ENCODE results near the gene RWDD3. TPM values are rescaled to one million over a fixed set of nuclear protein-coding genes. Genes with fewer than 3 reads are reported as not detected.

RWDD3 gene
- total RNA-seq, 4 donors from 2014 or later, result 8.8 to 15.2 (median 11.6) TPM

- Histone ChIP-seq H3K36me3 (no peaks in the 10 kb centered on the region), H3K27me3 (no peaks in the 10 kb centered on the region), H3K4me1 (no peaks in the 10 kb centered on the region), H3K9me3 (no peaks in the 10 kb centered on the region), H3K27ac (replicated peaks in 1 of 4) (no peak overlapping the region), H3K4me3 (no peak overlapping the region)
- TF ChIP-seq POLR2AphosphoS5 (IDR thresholded peaks at IDR 0.05), result no peak
- TF ChIP-seq CTCF (IDR thresholded peaks at IDR 0.05), result no peak
- TF ChIP-seq POLR2A (IDR thresholded peaks at IDR 0.05; ENCODE audit: low read depth), result no peak
- TF ChIP-seq EP300 (IDR thresholded peaks at IDR 0.05), result no peak
- WGBS, result 77% methylated on average over 6 of the region's 6 CpGs
- DNase-seq (ENCODE audit: extremely low spot score), result no peak
- intact Hi-C loops (cut with DNase I), result no loop called here
Measured at GRCh38 chr1:95207223-95207935, 26.6 kb upstream of the RWDD3 start.

DNA sequence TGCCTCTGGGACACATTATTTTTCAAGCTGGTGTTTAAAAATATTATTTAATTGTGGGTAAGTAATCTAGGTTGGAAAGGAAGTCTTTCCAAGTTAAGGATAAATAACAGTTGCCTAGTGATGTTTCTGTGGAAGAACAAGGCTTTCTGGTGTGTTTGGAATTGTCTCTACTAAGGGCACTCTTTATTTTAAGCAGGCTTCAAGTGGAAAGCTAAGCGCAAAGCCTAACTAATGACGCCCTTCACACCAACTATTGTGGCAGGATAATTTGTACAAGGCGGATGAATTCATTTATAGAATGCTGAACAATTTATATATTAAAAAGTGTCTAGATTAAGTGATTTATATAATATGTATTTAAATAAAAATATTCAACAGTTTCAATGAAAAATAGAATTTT is 25.1 kb upstream of the RWDD3 start:
- no peak overlapping the region for H3K27ac ChIP-seq (replicated peaks in 1 of 4)
- intact Hi-C loops (cut with DNase I), result no loop called here
- WGBS, result 89% methylated on average over 3 of the region's 3 CpGs

GRCh38 chr1:95209291-95209690 is 24.7 kb upstream of the RWDD3 start:
- Histone ChIP-seq H3K9me3 (no peaks in the 10 kb centered on the region), H3K4me1 (no peaks in the 10 kb centered on the region), H3K4me3 (no peak overlapping the region), H3K27ac (replicated peaks in 1 of 4) (no peak overlapping the region), H3K27me3 (no peaks in the 10 kb centered on the region), H3K36me3 (no peaks in the 10 kb centered on the region)
- intact Hi-C loops (cut with DNase I), result no loop called here
- no peak for TF ChIP-seq EP300 (IDR thresholded peaks at IDR 0.05)
- no peak for TF ChIP-seq CTCF (IDR thresholded peaks at IDR 0.05)
- TF ChIP-seq POLR2AphosphoS5 (IDR thresholded peaks at IDR 0.05), result no peak
- TF ChIP-seq POLR2A (IDR thresholded peaks at IDR 0.05; ENCODE audit: low read depth), result no peak
- no peak for DNase-seq (ENCODE audit: extremely low spot score)

More for the DNA sequence above, 25.1 kb upstream of the RWDD3 start:
- H3K4me1 ChIP-seq, result no peaks in the 10 kb centered on the region
- H3K9me3 ChIP-seq, result no peaks in the 10 kb centered on the region
- no peak overlapping the region for H3K4me3 ChIP-seq
- no peak for DNase-seq (ENCODE audit: extremely low spot score)
- no peak for TF ChIP-seq CTCF (IDR thresholded peaks at IDR 0.05)
- no peak for TF ChIP-seq EP300 (IDR thresholded peaks at IDR 0.05)
- no peak for TF ChIP-seq POLR2AphosphoS5 (IDR thresholded peaks at IDR 0.05)
- no peak for TF ChIP-seq POLR2A (IDR thresholded peaks at IDR 0.05; ENCODE audit: low read depth)
- H3K36me3 ChIP-seq, result no peaks in the 10 kb centered on the region
- no peaks in the 10 kb centered on the region for H3K27me3 ChIP-seq

- Histone ChIP-seq H3K4me3 (no peak overlapping the region), H3K27ac (replicated peaks in 1 of 4) (no peak overlapping the region), H3K9me3 (no peaks in the 10 kb centered on the region), H3K36me3 (peaks cover 0 to 10% (median 4%) of the 10 kb centered on the region in 4 donors), H3K4me1 (no peaks in the 10 kb centered on the region), H3K27me3 (no peaks in the 10 kb centered on the region)
- DNase-seq (ENCODE audit: extremely low spot score), result no peak
- TF ChIP-seq EP300 (IDR thresholded peaks at IDR 0.05) (no peak), POLR2A (IDR thresholded peaks at IDR 0.05; ENCODE audit: low read depth) (no peak), CTCF (IDR thresholded peaks at IDR 0.05) (no peak), POLR2AphosphoS5 (IDR thresholded peaks at IDR 0.05) (no peak)
- WGBS, result 96% methylated on average over 4 of the region's 14 CpGs
- intact Hi-C loops (cut with DNase I), result no loop called here
Measured at GRCh38 chr1:95216292-95216990, 17.6 kb upstream of the RWDD3 start.
